GM10266 (cell line): ENCODE measurements around the gene ZMYND19.
"Not testable (repeated sequence)": the region's sequence is repeated elsewhere in the genome, so short reads cannot be mapped to it uniquely, and the experiment has no call there.

Source experiments
- DNase-seq: peaks from one replicate; pipeline ENCODE4 v3.0.0; 2012; ENCODE audit errors: extremely low spot score
- TF ChIP-seq, protein P1 (sequence below): IDR thresholded peaks from 2 replicates; pipeline ENCODE4 v1.5.1; 2012; ENCODE audit warnings: mild to moderate bottlenecking, low read depth; ENCODE audit not compliant: control insufficient read depth, insufficient read depth; ENCODE audit errors: missing control alignments

Gene ZMYND19

DNA sequence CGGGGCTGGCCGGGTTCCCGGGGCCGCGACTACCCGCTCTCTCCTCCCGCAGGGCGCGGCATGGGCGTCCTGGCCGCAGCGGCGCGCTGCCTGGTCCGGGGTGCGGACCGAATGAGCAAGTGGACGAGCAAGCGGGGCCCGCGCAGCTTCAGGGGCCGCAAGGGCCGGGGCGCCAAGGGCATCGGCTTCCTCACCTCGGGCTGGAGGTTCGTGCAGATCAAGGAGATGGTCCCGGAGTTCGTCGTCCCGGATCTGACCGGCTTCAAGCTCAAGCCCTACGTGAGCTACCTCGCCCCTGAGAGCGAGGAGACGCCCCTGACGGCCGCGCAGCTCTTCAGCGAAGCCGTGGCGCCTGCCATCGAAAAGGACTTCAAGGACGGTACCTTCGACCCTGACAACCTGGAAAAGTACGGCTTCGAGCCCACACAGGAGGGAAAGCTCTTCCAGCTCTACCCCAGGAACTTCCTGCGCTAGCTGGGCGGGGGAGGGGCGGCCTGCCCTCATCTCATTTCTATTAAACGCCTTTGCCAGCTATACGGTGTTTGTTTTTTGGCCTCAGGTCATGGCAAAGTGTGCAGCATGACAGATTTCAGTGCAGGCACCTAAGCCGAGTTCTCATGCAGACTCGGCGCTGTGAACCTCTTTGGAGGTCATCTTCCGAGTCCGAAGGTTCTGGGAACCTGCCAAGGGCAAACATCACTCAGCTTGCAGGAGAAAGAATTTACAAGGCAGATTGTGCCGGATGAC is 38.1 kb downstream of the ZMYND19 start:
- no peak for DNase-seq
- TF ChIP-seq, protein P1, sequence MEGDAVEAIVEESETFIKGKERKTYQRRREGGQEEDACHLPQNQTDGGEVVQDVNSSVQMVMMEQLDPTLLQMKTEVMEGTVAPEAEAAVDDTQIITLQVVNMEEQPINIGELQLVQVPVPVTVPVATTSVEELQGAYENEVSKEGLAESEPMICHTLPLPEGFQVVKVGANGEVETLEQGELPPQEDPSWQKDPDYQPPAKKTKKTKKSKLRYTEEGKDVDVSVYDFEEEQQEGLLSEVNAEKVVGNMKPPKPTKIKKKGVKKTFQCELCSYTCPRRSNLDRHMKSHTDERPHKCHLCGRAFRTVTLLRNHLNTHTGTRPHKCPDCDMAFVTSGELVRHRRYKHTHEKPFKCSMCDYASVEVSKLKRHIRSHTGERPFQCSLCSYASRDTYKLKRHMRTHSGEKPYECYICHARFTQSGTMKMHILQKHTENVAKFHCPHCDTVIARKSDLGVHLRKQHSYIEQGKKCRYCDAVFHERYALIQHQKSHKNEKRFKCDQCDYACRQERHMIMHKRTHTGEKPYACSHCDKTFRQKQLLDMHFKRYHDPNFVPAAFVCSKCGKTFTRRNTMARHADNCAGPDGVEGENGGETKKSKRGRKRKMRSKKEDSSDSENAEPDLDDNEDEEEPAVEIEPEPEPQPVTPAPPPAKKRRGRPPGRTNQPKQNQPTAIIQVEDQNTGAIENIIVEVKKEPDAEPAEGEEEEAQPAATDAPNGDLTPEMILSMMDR: no peak

GRCh38 chr9:137551264-137552021 is 38.9 kb downstream of the ZMYND19 start, which contains the start of gene MRPL41:
Gene MRPL41 (plus strand): TSS chr9:137551879. CDS start chr9:137552082, 203 bp downstream.
- DNase-seq: peak; percentile 99
- TF ChIP-seq, protein P1: peak; percentile 54

DNA sequence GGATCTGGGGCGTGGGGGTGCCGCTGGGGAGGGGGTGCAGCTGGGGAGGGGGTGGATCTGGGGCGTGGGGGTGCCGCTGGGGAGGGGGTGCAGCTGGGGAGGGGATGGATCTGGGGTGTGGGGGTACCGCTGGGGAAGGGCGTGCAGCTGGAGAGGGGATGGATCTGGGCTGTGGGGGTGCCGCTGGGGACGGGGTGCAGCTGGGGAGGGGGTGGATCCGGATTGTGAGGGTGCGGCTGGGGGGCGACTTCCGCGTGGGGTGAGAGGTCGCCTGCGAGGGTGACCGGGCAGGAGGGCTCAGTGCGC is 39.4 kb downstream of the ZMYND19 start:
- not testable (repeated sequence) for DNase-seq

- TF ChIP-seq, protein P1: no peak
- peak; percentile 78 for DNase-seq
Observed at GRCh38 chr9:137550231-137550621, 40.1 kb downstream of the ZMYND19 start, which contains the start of gene PNPLA7. Gene PNPLA7 (minus strand): TSS chr9:137550402. CDS start chr9:137550197, 205 bp downstream.

DNA sequence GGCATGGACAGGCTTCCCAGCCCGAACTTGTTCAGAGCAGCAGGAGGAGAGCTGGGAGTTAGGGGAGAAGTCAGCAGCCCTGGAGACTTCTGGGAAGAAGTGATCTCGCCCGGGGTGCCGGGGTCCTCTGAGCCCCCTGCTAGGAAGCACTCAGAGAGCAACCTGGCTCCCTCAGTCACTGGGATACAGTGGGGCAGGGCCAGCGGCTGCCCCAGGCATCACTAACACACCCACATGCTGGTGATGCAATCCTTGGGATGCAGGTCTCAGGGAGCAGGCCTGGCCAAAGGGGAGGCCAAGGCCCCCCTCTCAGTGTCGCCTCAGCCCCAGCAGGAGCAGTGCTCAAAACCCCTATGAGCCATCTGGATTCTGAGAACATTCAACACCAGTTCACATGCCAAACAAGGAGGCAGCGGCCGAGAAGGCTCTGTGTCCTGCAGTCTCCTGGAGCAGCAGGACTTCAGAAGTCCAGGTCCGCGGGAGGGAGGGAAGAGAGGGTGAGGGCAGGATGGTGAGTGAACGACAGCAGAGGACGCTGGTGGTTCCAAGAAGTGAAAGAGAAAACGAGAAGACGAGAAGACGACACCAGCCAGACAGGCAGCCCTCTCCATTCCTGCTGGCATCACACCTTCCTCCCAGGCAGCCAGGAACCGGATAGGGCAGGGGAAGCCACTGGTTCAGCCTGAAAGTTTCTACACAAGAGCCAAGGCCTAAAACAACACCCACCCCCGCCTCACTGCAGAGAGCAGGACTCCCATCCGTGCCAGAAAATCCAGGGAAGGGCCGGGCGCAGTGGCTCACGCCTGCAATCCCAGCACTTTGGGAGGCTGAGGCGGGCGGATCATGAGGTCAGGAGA is 42.4 kb downstream of the ZMYND19 start:
- TF ChIP-seq, protein P1: no peak

GRCh38 chr9:137545123-137545522 is 45.2 kb downstream of the ZMYND19 start:
- no peak for DNase-seq
- TF ChIP-seq, protein P1: no peak

More for the DNA sequence above, 42.4 kb downstream of the ZMYND19 start:
- no peak for DNase-seq

GRCh38 chr9:137544176-137544760 is 46.0 kb downstream of the ZMYND19 start:
- no peak for DNase-seq
- TF ChIP-seq, protein P1: no peak
